GM21825 (cell line): ENCODE data around the gene SMARCC2.

Experiments
- ATAC-seq: cut with Tn5 transposase; IDR thresholded peaks from one replicate; pipeline ENCODE4 v1.9.1; 2021; ENCODE audit warnings: mild to moderate bottlenecking, moderate library complexity; ENCODE audit not compliant: unreplicated experiment

Gene SMARCC2

DNA sequence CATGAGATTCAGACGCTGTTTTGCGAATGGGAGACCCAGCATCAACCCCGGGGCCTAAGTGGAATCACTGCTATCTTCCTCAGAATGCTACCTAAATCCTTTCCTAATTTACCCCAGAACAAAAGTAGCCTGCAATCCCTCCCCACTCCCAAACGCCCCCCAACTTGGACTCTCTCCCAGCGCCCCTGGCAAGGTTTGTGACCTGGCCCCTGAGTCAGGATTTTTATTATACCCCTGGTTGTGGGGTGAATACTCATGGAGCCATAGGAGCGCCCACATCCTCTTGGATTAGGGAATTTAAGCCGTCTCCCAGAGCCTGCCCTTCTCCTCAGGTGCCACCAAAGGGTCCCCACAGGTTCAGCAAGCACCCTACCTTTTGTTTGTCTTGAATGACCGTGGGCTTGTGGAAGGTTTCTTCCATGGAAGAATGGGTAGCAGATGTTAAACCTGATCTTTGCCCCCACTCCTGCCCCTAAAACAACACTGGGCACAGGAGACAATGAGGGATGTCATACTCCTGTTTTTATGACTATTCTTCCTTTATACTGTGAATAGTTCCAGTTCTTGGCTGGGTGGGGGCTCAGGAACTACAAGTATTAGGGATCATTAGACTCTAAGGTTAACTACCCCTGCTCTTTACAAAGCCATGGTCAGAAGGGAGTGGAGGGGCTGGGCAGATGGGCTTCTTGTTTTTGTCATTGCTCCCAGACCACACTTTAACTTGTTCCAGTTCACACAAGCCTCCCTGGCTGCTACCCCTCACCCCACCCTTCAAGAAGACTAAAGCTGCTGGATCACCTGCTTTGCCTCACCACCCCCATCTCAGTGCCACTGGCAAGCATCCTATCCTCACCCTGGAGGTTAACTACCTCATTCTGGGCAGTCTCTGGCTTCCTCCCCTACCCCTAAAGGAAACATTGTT is 36.3 kb downstream of the SMARCC2 start:
- ATAC-seq: no peak

DNA sequence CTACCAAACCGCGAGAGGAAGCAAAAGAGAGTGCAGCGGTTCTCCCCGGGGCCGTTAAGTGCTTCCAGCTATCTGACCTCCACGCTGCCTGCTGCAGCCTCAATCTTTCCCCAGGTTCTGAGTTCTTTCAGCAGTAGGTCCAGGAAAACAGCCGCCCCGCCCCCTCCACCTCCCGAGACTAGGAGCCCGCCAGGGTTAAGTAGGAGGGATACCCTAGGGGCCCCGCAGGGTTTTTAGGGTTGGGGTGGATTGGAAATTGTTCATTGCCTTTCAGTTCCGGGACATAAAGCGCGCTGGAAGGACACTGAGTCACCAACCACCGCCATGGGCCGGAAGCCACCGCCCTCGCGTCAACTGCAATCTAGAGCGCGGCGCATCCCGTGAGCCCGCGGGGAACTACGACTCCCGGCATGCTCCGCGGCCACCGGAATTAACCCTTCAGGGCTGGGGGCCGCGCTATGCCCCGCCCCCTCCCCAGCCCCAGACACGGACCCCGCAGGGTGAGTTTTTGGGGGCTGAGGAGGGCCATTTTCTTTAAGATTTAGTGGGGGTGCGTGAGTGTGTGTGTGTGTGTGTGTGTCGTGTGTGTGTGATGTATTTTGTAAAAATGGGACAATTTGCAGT is 37.0 kb downstream of the SMARCC2 start, which contains the start of gene MYL6B:
TSS of gene MYL6B (plus strand) at position 456 of the 624 bp plus-strand sequence. CDS start 1,332 bp downstream, outside the sequence.
- peak; percentile 84 for ATAC-seq

DNA sequence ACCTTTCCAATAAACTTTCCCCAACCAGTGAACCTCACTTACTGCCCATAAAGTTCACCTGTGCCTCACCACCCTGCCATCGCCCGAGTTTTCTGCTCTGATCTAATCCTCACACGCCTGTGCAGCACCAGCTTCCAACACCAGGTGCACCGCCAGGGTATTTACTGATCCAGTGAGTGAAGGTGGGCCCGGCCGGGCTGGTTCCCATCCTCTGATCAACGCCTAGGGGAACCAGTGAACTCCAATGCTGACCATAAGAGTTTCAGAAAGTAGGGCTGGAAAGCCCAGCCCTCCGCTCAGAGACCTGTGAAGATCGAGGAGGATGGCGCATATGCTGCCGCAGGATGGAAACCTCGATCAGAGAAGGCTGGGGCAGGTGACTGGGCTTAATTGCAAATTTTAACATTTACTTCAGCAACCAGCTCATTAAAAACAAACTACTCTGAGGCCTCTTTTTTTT is 37.6 kb downstream of the SMARCC2 start:
- peak; percentile 37 for ATAC-seq

DNA sequence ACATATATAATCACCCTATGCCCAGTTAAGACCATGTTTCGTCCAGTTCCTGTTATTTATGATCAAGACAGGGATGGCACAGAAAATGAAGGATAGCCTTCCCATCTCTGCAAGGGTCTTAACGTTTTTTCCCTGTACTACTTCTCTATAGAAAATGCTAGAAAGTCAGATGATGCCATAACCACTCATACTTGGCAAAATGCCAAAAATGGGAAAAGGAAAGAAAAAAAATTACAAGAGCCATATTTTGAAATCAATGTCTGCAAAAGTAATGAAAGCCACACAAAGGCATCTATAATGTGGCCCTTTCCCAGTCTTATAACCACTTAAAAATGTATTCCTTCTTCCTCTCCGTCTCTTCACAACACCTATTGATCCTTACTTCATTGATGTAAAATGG is 38.7 kb downstream of the SMARCC2 start:
- no peak for ATAC-seq

DNA sequence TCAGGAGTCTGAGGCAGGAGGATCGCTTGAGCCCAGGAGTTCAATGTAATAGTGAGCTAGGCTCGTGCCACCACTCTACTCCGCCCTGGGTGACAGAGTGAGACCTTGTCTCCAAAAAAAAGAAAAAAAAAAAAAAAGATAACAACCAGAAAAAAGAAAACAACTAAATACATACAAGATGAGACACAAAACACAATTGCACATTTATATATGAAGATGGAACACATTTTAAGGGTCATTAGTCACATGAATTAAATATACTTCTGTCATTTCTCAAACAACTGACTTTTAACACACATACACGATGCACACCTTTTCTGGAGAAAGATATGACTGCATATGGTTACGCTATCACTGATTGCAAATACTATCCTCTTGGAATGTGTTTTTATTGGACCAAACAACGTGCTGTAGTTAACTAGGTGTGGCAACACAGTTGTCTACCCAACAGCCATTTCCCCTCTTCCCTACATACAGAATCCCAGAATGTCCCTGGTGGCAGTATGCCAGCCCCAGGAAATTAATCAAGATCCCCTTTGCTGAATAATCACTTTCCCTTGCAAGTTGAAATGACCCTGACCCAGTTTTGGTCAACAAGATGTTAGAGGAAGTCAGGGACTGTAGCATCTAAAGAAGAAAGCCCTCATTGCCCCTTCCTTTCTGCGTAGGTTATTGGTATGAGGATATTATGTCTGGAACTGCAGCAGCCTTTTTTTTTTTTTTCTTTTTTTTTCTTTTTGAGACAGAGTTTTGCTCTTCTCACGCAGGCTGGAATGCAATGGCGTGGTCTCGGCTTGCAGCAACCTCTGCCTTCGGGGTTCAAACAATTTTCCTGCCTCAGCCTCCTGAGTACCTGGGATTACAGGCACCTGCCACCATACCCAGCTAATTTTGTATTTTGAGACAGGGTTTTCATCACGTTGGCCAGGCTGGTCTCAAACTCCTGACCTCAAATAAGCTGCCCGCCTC is 42.5 kb downstream of the SMARCC2 start:
- ATAC-seq: no peak

DNA sequence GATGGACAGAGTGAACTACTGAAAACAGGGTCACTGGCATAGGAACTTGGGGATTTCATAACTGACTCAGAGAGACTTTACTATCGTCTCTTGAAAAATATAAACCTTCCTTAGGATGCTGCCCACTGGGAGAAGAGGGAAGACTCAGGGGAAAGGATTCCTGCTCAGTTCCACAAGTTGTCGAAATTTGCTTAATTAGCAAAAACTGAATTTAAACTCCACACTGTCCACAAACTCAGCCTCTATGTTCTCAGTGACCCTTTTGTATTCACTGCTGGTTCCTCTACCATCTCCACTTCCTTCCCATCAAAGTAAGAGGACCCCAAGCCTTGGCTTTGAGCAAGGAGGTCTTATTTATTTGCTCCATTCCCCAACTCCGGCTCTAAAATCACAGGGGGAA is 44.1 kb downstream of the SMARCC2 start:
- no peak for ATAC-seq

DNA sequence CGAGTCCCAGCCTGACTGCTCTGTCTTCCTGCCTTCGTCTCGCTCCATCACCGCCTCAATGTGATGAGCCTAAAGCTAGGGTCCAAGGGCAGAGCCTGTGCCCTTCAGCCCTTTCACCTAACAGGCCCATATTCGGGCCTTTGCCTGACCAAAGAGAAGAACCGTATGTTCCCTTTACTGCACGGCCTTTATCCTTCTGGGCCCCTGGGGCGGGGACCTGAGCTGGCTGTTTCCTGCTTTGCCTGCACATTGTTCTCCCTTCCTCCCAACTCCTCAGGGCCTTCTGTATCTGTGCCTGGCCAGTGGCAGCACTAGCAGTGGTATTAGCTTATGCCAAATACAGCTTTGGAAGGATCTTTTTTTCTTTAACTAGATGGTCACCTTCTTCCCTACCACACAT is 45.4 kb downstream of the SMARCC2 start:
- ATAC-seq: no peak

DNA sequence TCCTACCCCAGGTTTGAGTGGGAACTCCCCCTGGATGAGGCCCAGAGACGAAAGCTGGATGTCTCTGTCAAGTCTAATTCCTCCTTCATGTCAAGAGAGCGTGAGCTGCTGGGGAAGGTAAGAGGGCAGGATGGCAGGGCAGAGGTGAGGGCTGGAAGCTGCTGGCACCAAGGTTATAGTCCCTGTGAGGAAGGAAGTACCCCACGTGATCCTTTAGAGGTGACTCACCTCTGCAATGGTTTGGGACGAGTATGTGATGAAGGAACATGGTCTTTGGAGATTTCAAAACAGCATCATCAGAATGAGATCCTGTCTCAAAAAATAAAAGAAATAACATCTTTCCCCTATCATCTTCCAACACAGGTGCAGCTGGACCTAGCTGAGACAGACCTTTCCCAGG is 46.1 kb downstream of the SMARCC2 start:
- no peak for ATAC-seq

DNA sequence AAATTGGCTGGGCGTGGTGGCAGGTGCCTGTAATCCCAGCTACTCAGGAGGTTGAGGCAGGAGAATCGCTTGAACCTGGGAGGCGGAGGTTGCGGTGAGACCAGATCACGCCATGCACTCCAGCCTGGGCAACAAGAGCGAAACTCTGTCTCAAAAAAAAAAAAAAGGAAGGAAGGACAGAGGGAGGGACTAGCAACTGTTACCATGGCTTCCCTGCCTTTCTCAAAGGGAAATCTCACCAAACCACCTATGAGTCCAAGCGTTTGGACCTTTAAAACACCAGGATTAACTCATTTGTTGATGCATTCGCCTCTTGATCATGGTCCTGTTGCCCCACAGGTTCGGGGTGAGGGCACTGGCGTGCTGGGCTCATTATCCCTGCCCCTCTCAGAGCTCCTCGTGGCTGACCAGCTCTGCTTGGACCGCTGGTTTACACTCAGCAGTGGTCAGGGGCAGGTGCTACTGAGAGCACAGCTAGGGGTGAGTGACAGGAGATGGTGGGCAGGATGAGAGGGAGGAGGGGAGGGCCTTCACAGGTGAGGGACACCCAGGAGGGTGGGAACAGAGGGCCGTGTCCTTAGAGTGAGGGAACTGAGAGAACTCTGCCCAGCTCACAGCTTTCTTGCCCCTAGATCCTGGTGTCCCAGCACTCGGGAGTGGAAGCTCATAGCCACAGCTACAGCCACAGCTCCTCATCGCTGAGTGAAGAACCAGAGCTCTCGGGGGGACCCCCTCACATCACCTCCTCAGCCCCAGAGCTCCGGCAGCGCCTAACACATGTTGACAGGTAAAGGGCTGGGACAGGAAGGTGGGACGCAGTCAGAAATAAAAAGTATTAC is 47.1 kb downstream of the SMARCC2 start:
- no peak for ATAC-seq

DNA sequence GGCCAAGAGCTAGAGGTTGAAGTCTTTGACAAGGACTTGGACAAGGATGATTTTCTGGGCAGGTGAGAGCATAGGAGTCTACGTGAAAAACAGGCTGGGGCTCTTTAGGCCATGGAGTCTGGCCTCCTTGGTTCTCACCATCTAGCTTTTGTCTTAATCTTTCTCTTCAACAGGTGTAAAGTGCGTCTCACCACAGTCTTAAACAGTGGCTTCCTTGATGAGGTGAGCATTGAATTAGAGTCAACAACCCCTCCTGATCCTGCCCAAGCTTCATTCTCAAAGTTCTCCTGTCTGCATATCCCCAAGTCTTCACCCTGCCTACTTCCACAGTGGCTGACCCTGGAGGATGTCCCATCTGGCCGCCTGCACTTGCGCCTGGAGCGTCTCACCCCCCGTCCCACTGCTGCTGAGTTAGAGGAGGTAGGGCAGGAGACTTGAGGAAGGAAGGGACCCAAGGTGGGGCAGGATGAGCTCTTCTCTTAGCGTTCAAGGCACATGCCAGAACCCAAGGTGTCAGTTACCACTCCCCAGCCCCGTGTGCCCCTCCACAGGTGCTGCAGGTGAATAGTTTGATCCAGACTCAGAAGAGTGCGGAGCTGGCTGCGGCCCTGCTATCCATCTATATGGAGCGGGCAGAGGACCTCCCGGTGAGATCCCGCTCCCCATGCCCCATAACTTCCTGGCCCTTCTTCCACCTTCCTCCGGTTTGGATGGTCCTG is 51.3 kb downstream of the SMARCC2 start:
- no peak for ATAC-seq

DNA sequence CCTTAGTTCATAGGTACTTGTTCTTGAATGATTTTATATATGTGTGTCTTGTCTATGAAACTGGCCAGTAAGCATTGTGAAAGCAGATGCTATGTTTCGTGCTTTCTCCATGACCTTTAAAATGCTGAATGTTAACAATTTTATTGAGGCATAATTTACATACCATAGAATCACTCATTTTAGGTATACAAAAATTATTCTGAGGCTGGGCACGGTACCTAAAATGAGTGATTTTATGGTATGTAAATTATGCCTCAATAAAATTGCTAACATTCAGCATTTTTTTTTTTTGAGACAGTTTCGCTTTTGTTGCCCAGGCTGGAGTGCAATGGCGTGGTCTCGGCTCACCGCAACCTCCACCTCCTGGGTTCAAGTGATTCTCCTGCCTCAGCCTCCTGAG is 54.4 kb downstream of the SMARCC2 start:
- no peak for ATAC-seq

DNA sequence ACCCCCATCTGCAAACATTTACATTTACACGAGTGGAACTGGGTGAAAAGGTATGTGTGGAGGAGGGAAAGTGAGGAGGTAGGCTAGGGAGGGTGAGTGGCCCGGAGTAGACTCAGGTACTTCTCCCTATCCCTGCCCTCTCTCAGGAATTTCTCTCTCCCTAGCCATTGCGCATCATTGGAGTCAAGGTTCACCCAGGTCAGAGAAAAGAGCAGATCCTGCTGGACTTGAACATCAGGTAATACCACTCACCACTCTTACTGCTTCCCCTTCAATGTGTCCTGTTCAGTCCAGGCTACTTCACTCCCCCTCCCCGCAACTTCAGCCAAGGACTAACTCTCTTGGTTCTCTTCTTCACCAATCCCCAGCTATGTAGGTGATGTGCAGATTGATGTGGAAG is 58.4 kb downstream of the SMARCC2 start:
- ATAC-seq: no peak

DNA sequence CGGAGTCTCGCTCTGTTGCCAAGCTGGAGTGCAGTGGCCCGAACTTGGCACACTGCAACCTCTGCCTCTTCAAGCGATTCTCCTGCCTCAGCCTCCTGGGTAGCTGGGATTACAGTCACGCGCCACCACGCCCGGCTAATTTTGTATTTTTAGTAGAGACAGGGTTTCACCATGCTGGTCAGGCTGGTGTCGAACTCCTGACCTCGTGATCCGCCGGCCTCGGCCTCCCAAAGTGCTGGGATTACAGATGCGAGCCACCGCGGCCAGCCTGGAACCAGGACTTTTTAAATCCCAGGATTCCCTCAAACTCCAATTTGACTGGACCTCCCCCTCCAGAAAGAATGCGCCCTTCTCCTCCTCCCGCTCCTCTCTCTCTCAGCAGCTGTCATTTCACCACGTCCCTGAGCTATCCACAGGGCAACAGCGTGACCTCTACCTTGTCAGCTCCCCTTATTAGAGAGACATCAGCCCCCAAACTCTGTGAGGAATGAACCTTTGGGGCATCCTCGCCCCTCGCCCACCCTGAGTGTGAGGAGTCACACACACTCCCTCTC is 59.3 kb downstream of the SMARCC2 start:
- ATAC-seq: no peak

DNA sequence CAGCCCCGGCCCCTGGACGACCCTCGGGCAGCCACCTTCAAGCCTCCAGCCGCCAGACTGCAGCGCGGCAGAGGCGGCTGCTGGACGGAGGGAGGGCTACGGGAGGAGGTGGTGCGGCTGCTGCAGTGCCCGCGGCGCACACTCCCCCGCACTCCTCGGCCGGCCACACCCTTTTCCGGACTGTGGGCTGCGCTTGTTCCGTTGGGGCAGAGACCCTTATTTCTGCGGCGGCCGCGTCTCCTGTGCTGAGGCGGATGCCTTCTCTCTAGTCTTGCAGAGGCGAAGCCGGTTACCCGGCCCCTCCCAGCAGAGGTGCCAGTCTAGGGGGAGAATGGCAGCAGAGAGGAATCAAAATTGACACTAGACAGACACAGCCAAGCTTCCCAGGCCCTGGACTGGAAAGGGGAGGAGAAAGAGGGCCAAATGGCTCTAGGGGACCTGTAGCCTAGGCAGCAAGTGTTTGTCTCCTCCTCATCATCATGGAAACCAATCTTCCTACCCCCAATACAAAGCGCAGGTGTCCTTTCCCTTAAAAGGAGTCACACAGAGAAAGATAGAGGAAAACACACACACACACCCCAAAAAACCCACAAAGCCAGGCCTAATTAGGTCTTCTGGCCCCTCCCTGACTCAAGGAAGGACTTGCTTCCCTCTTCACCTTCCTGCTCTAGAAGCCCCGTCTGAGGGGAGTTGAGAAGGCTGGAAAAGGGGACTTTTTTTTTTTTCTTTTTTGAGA is 59.9 kb downstream of the SMARCC2 start:
- no peak for ATAC-seq

DNA sequence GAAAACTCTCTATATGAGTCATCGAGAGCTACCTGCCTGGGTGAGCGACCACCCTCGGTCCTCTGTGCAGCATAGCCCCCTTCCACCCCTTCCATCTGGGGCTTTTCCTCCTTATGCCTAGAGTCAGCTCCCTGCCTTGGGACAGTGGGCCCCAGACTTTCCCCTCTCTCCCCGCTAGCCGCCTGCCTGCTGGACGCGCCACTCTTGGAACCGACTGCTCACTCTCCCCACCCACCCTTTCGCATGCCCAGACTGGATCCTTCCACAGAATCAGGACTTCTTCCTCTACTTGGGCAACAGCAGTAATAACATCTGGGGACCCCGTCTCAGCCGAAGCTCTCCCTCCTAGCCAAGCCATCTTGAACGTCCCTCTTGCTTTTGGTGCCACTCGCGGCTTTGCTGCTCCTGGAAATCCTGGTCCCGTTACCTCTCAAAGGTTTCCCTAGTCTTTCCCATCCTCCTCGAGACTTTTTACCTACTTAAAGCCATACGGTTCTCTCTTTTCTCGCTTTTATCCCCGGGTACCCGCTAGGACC is 60.5 kb downstream of the SMARCC2 start:
- ATAC-seq: no peak

DNA sequence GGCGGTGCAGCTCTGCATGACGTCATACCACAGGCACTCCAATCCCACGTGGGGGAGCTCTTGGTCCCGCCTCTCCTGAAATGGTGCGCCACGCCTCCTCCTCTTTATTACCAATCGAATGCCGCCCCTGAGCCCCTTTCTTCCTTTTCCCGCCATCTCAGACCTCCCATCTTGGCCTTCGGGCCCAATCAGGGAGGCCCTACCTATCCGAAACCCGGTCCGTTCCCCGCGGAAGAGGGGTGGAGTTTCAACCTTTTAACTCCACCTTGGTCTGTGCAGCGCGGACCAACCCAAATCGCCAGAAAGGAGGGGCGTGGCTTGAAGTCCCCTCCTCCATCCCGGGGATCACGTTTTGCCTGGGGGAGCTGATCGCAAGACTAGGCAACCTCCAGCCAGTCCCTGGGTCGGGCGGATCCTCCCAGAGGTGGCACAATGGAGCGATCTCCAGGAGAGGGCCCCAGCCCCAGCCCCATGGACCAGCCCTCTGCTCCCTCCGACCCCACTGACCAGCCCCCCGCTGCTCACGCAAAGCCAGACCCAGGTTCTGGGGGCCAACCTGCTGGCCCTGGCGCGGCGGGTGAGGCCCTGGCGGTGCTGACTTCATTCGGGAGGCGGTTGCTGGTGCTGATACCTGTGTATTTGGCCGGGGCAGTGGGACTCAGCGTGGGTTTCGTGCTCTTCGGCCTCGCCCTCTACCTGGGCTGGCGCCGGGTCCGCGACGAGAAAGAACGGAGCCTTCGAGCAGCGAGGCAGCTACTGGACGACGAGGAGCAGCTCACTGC is 61.2 kb downstream of the SMARCC2 start, which contains the start of gene ESYT1:
TSS of gene ESYT1 (plus strand) at position 380 of the 782 bp plus-strand sequence. CDS start at position 433, 53 bp downstream.
- ATAC-seq: peak; percentile 88

DNA sequence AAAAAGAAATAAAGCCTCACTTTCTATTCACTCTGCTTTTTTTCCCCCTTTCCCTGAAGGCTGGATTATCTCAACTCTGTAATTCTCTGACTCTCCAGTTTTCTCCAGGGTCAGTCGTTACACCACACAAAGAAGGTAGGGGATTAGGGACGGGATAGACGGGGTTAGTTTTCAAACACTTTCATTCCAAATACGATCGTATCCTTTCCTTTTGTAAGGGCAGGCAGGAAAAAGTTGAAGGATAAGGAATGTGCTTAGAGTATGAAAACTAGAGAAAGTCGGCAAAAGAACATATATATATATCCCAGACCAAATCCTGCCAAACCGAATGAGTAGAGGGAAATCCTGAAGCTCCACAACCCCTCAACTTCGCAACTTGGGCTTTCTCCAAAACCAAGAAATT is 61.8 kb downstream of the SMARCC2 start:
- ATAC-seq: no peak
